Tibial nerve (tissue), 4 donors: ENCODE data around the gene GALNS.

Experiments used
- CTCF ChIP-seq, 5 experiments: fragments of 200-600 bp in 3 of 5; fragments of 450-650 bp in 2 of 5; sonication (generic) in 3 of 5; IDR thresholded peaks; one replicate each; pipeline ENCODE4 v1.5.1; 2016 to 2019; ENCODE audit warnings: antibody characterized with exemption in 5 of 5, mild to moderate bottlenecking in 3 of 5, moderate library complexity in 2 of 5
- EP300 ChIP-seq, 2 donors: sonication (generic); formaldehyde crosslinking; IDR thresholded peaks; one replicate each; pipeline ENCODE4 v1.6.1; 2017; ENCODE audit warnings: antibody characterized with exemption in 2 of 2, mild to moderate bottlenecking in 1 of 2
- POLR2A ChIP-seq, 2 donors: fragments of 450-650 bp; IDR thresholded peaks; one replicate each; pipeline ENCODE4 v1.6.1; 2017; ENCODE audit warnings: antibody characterized with exemption in 2 of 2, mild to moderate bottlenecking in 2 of 2, moderate library complexity in 2 of 2

GRCh38 chr16:88886845-88887521, 30.2 kb upstream of the GALNS start:
- TF ChIP-seq POLR2A (IDR thresholded peaks at IDR 0.05) (no peak), CTCF (IDR thresholded peaks at IDR 0.05) (peak in 1 of 5 experiments; percentile 41), EP300 (IDR thresholded peaks at IDR 0.05) (peak in 1 of 2 donors; percentile 48)
